DND-41 (cell line): ENCODE results near the gene BRSK2.
"Not testable (repeated sequence)": the region's sequence is repeated elsewhere in the genome, so short reads cannot be mapped to it uniquely, and the experiment has no call there.

Experiments used
- ATAC-seq: fragments of 200-7000 bp; cut with Tn5 transposase; 3 replicates; pipeline ENCODE4 v1.9.1; 2021; ENCODE audit warnings: low read depth; ENCODE audit not compliant: insufficient read depth
- DNase-seq: peaks from one replicate; pipeline ENCODE4 v3.0.0-alpha.2; 2020
- H2AFZ ChIP-seq: 2 replicates; pipeline ENCODE4 v1.6.0; 2012; ENCODE audit warnings: low read depth, low read length
- H3K27ac ChIP-seq: 2 replicates; pipeline ENCODE4 v1.5.1; 2012; ENCODE audit warnings: low read length, inconsistent platforms
- H3K27me3 ChIP-seq: fragments of 200-600 bp; sonication (generic); 2 replicates; pipeline ENCODE4 v1.6.0; 2012; ENCODE audit warnings: low read length, mild to moderate bottlenecking, inconsistent platforms; ENCODE audit not compliant: insufficient read depth, poor library complexity
- H3K36me3 ChIP-seq: 2 replicates; pipeline ENCODE4 v1.5.1; 2012; ENCODE audit warnings: low read length, inconsistent platforms; ENCODE audit not compliant: insufficient read depth
- H3K4me1 ChIP-seq: 2 replicates; pipeline ENCODE4 v1.5.1; 2012; ENCODE audit warnings: mild to moderate bottlenecking, low read length; ENCODE audit not compliant: insufficient read depth
- H3K4me2 ChIP-seq: 2 replicates; pipeline ENCODE4 v1.6.0; 2012; ENCODE audit warnings: mild to moderate bottlenecking, moderate library complexity, low read length, inconsistent platforms; ENCODE audit not compliant: insufficient read depth
- H3K4me3 ChIP-seq, 2 experiments: fragments of 200-600 bp in 1 of 2; shearing (Covaris generic) in 1 of 2; 2 replicates each; pipeline ENCODE4 v1.5.1; 2012 to 2016; ENCODE audit warnings: inconsistent platforms in 2 of 2, low read length in 2 of 2, mild to moderate bottlenecking in 2 of 2, low read depth in 1 of 2, moderate library complexity in 1 of 2
- H3K79me2 ChIP-seq: 2 replicates; pipeline ENCODE4 v1.6.0; 2012; ENCODE audit warnings: low read length, inconsistent platforms; ENCODE audit not compliant: insufficient read depth
- H3K9ac ChIP-seq: 2 replicates; pipeline ENCODE4 v1.6.0; 2012; ENCODE audit warnings: low read depth, mild to moderate bottlenecking, inconsistent platforms, low read length, moderate library complexity
- H3K9me3 ChIP-seq: 2 replicates; pipeline ENCODE4 v1.5.1; 2012; ENCODE audit warnings: low read length, moderate library complexity, mild to moderate bottlenecking, inconsistent platforms; ENCODE audit not compliant: insufficient read depth, severe bottlenecking
- H4K20me1 ChIP-seq: 2 replicates; pipeline ENCODE4 v1.6.0; 2012; ENCODE audit warnings: low read length; ENCODE audit not compliant: insufficient read depth
- EZH2 ChIP-seq: IDR thresholded peaks from 3 replicates; pipeline ENCODE4 v1.6.1; 2012; ENCODE audit warnings: borderline replicate concordance, low read depth, mild to moderate bottlenecking, moderate library complexity, low read length, inconsistent platforms; ENCODE audit not compliant: severe bottlenecking
- TF ChIP-seq, protein P1 (sequence below): IDR thresholded peaks from 2 replicates; pipeline ENCODE4 v1.5.1; 2012; ENCODE audit warnings: borderline replicate concordance, low read length, moderate library complexity, mild to moderate bottlenecking; ENCODE audit not compliant: poor library complexity, severe bottlenecking; ENCODE audit errors: extremely low read depth

Gene BRSK2

DNA sequence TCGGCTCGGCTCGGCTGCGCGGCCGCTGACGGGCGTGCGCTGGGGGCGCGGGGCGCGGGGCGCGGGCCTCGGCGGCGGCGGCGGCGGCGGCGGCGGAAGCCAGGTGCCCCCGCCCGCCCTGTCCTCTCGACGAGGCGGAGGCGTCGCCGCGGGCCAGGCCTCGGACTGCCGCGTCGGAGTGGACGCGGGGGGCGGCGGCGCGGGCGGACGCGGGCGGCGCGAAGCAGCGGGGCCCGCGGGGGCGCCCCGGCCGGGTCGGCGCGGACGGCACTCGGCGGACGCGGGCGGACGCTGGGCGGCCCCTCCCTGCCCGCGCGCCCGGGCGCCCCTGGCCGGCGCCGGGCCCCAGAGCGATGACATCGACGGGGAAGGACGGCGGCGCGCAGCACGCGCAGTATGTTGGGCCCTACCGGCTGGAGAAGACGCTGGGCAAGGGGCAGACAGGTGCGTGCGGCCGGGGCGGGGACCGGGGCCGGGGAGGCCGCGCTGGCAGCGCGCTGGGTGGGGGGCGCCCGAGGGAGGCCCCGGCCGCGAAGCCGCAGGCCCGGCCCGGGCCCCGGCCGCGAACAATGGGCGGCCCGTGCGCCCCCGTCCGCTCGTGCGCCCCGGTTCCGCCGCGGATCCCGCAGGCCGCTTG, at the start of gene BRSK2:
TSS of gene BRSK2 (plus strand) at position 3 of the 637 bp plus-strand sequence. CDS start at position 354, 351 bp downstream.
- no peaks in the 10 kb centered on the region for H3K36me3 ChIP-seq
- H3K4me2 ChIP-seq: no peak within 1 kb of the TSS
- H3K4me1 ChIP-seq: no peaks in the 10 kb centered on the region
- DNase-seq (no peak), ATAC-seq (no peak)
- H3K4me3 ChIP-seq: no peak within 1 kb of the TSS
- no peak within 1 kb of the TSS for H3K27ac ChIP-seq
- no peaks in the 10 kb centered on the region for H4K20me1 ChIP-seq
- TF ChIP-seq, protein P1, sequence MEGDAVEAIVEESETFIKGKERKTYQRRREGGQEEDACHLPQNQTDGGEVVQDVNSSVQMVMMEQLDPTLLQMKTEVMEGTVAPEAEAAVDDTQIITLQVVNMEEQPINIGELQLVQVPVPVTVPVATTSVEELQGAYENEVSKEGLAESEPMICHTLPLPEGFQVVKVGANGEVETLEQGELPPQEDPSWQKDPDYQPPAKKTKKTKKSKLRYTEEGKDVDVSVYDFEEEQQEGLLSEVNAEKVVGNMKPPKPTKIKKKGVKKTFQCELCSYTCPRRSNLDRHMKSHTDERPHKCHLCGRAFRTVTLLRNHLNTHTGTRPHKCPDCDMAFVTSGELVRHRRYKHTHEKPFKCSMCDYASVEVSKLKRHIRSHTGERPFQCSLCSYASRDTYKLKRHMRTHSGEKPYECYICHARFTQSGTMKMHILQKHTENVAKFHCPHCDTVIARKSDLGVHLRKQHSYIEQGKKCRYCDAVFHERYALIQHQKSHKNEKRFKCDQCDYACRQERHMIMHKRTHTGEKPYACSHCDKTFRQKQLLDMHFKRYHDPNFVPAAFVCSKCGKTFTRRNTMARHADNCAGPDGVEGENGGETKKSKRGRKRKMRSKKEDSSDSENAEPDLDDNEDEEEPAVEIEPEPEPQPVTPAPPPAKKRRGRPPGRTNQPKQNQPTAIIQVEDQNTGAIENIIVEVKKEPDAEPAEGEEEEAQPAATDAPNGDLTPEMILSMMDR: no peak
- no peak for TF ChIP-seq EZH2
- no peaks in the 10 kb centered on the region for H3K79me2 ChIP-seq
- H2AFZ ChIP-seq: no peak within 1 kb of the TSS
- H3K27me3 ChIP-seq: no peaks in the 10 kb centered on the region
- H3K9me3 ChIP-seq: no peaks in the 10 kb centered on the region
- H3K9ac ChIP-seq: no peak within 1 kb of the TSS

DNA sequence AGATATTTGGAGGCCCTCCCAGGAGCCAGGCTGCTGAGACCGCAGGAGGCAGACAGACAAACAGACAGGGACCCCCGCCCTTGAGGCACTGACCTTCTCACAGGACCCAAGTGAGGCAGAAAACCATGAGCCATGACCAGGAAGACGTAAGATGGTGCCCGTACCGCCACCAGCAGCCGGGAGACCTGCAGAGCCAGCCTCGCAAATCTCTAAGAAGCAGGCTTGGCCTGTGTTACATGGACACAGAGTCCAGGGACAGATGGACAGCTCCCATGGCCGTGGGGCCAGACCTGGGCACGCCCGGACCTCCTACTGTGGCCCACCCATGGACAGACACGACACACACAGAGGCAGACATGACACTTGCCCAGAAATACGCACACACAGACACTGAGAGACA, 49.6 kb upstream of the BRSK2 start:
- no peaks in the 10 kb centered on the region for H3K9me3 ChIP-seq
- no peak overlapping the region for H3K4me2 ChIP-seq
- no peak overlapping the region for H3K4me3 ChIP-seq
- no peak for DNase-seq
- TF ChIP-seq, protein P1: no peak
- no peak for TF ChIP-seq EZH2
- H3K27me3 ChIP-seq: no peaks in the 10 kb centered on the region
- H3K79me2 ChIP-seq: no peaks in the 10 kb centered on the region
- no peak overlapping the region for H2AFZ ChIP-seq
- H3K9ac ChIP-seq: no peak overlapping the region
- no peak overlapping the region for H3K27ac ChIP-seq
- H4K20me1 ChIP-seq: no peaks in the 10 kb centered on the region
- H3K4me1 ChIP-seq: peaks cover 9% of the 10 kb centered on the region
- H3K36me3 ChIP-seq: no peaks in the 10 kb centered on the region
- no peak for ATAC-seq

DNA sequence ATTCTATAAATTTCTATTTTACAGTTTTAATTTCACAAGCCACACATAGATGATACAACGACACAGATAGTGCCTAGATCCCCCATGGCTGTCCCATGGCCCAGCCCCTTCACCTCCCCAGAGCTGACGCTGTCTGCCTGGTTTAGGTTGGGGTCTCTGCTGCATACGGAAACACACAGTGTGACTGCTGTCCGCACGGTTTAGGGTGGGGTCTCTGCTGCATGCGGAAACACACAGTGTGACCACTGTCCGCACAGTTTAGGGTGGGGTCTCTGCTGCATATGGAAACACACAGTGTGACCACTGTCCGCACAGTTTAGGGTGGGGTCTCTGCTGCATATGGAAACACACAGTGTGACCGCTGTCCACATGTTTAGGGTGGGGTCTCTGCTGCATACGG, 48.5 kb upstream of the BRSK2 start:
- H3K27ac ChIP-seq, H3K27me3 ChIP-seq, H3K9ac ChIP-seq, ATAC-seq, H2AFZ ChIP-seq, H3K4me3 ChIP-seq, DNase-seq, H4K20me1 ChIP-seq, H3K79me2 ChIP-seq, H3K9me3 ChIP-seq, H3K36me3 ChIP-seq, H3K4me1 ChIP-seq, H3K4me2 ChIP-seq: not testable (repeated sequence)

DNA sequence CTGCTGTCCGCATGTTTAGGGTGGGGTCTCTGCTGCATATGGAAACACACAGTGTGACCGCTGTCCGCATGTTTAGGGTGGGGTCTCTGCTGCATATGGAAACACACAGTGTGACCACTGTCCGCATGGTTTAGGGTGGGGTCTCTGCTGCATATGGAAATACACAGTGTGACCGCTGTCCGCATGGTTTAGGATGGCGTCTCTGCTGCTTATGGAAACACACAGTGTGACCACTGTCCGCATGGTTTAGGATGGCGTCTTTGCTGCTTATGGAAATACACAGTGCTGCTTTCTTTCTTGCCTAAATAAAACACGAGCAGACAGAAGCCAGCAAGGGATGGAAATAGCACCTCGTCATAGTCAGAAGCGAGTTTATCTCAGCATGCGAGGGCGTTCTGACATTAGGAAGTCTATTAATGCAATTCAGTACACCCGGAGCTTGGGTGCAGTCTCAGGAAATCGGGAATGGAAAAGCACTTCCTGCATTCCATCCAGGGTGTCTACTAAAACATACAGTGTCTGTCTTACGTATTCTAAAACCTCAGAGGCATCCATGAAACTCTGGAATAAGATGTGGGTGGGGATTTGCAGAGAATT, 47.7 kb upstream of the BRSK2 start:
- ATAC-seq: no peak
- Histone ChIP-seq H3K27ac (no peak overlapping the region), H3K4me2 (no peak overlapping the region), H3K9ac (no peak overlapping the region), H3K4me3 (no peak overlapping the region), H3K36me3 (no peaks in the 10 kb centered on the region), H3K79me2 (no peaks in the 10 kb centered on the region), H2AFZ (no peak overlapping the region), H3K27me3 (no peaks in the 10 kb centered on the region), H4K20me1 (no peaks in the 10 kb centered on the region), H3K4me1 (no peaks in the 10 kb centered on the region), H3K9me3 (no peaks in the 10 kb centered on the region)
- TF ChIP-seq, protein P1: no peak
- no peak for TF ChIP-seq EZH2
- no peak for DNase-seq
